GM12801 (cell line): Measurements from ENCODE around the gene RANBP17.

Source experiments
- TF ChIP-seq, protein P1 (sequence below): IDR thresholded peaks from one replicate; pipeline ENCODE4 v1.5.1; 2011; ENCODE audit warnings: control low read depth; ENCODE audit not compliant: insufficient read length; ENCODE audit errors: extremely low read depth

The RANBP17 gene

DNA sequence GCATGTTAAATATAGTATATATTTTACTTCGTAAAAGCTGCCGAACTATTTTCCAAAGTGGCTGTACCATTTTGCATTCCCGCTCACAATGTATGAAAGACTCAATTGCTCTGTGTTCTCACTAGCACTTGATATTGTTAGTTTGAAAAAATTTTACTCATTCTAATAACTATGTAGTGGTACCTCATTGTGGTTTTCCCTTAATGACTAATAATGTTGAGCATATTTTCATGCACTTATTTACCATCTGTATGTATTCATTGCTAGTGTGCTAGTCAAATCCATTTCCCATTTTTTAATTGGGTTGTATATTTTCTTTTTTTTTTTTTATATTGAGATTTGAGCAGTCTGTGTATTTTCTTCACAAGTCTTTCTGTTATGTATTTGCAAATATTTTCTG, 58.4 kb downstream of the RANBP17 start:
- TF ChIP-seq, protein P1, sequence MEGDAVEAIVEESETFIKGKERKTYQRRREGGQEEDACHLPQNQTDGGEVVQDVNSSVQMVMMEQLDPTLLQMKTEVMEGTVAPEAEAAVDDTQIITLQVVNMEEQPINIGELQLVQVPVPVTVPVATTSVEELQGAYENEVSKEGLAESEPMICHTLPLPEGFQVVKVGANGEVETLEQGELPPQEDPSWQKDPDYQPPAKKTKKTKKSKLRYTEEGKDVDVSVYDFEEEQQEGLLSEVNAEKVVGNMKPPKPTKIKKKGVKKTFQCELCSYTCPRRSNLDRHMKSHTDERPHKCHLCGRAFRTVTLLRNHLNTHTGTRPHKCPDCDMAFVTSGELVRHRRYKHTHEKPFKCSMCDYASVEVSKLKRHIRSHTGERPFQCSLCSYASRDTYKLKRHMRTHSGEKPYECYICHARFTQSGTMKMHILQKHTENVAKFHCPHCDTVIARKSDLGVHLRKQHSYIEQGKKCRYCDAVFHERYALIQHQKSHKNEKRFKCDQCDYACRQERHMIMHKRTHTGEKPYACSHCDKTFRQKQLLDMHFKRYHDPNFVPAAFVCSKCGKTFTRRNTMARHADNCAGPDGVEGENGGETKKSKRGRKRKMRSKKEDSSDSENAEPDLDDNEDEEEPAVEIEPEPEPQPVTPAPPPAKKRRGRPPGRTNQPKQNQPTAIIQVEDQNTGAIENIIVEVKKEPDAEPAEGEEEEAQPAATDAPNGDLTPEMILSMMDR: no peak

DNA sequence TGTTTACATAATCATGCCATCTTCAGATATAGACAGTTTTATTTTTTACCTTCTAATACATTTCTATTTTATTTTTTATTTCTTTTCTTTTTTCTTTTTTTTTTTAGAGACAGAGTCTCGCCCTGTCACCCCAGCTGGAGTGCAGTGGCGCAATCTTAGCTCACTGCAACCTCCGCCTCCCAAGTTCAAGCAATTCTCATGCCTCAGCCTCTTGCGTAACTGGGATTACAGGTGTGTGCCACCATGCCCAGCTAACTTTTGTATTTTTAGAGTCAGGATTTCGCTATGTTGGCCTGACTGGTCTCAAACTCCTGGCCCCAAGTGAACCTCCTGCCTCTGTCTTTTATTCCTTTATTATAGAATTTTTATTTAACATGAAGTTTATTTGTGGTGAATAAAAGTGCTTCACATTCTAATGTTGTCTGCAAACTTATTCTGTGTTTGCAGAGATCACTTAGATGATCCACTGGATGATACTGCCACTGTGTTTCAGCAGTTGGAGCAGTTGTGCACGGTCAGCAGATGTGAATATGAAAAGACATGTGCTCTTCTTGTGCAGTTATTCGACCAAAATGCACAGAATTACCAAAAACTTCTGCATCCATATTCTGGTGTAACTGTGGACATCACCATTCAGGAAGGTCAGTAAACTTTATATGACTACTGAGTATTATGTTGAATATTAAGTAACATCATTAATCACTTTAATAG, 62.2 kb downstream of the RANBP17 start:
- TF ChIP-seq, protein P1: no peak

DNA sequence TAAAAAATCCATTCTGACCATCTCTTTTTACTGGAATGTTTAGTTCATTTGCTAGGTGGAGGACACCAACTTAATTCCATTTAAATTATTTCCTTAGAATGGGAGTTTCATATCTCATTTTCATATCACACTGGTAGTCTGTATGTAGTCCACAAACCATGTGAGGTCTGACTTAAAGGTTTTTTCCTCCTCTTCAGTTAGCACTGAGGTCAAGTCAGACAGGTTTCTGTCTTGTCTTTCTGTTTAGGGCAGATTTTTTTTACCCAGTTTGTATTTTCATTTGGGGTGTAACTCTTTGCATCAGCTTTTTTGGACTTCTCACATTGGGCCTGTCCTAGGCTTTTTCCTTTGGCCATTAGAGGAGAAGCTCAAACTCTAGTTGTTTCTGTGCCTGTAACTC, 75.3 kb downstream of the RANBP17 start:
- TF ChIP-seq, protein P1: no peak

DNA sequence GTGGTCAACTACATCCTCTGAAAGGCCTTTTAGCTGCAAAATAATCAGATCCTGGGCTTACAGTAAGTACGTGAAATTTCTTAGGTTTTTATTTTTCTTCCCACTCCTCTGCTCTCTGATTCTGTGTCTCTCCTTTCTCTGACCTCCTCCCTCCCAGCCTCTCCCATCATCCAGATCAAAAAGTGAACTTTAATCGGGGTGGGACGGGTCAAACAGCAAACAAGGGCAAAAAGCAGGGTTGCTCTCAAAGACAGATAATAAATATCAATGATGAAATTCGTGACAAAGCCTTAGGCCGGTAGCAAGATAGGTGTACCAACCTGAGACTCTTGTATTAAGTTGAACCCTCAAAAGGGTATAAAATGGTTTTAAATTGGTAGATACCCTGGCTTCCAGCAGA, 76.1 kb downstream of the RANBP17 start:
- TF ChIP-seq, protein P1: no peak

DNA sequence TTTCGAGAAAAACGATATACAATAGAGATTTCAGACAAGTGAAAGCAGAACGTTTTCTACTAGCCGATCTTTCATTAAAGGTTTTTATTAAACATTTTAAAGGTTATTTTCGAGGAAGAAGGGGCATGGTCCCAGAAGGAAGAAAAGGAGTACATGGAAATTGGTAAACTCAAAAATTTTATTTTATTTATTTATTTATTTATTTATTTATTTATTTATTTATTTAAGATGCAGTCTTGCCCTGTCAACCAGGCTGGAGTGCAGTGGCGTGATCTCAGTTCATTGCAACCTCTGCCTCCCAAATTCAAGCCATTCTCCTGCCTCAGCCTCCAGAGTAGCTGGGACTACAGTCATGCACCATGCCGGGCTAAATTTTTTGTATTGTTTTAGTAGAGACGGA, 77.4 kb downstream of the RANBP17 start:
- TF ChIP-seq, protein P1: no peak

DNA sequence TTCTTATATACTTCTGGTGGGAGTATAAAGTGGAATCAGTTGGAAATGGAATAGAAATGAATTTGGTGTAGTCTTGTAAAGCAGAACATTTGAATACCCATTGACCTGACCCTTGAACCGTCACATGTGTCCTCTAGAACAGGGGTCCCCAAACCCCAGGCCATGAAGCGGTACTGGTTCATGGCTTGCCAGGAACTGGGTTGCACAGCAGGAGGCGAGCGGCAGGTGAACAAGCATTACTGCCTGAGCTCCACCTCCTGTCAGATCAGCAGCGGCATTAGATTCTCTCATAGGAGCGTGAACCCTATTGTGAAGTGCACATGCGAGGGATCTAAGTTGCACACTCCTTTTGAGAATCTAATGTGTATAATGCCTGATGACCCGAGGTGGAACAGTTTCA, 80.0 kb downstream of the RANBP17 start:
- TF ChIP-seq, protein P1: no peak

DNA sequence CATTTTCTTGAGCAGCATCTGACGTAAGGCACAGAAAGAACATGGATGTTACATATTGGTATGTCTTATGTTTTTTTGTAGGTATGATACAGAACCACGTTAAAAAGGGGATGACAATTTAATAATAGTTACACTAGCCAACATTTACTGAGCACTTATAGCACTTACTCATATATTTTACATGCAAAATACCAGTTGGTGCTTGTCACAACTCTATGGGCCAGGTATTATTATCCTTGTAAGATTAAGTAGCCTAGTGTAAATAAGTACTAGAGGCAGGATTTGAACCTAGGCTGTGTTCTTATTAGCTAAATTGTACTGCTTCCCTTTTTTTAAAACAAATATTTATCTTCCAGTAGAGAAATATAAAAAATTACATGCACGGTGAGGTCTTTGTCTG, 83.5 kb downstream of the RANBP17 start:
- TF ChIP-seq, protein P1: no peak

DNA sequence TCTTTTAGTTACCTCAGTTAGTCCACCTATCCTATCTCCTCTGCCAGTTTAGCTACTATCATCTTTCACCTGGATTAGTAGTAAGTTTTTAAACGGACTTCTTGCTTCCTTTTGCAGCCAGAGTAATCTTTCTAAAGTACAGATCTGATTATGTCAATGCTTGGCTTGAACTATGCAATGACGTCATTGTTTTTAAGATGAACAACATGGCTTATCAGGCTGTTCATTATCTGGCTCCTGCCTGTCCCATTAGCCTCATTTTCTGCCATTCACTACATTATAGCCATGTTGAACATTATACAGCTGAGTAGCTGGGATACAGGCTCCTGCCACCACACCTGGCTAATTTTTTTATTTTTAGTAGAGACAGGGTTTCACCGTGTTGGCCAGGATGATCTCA, 98.7 kb downstream of the RANBP17 start:
- TF ChIP-seq, protein P1: no peak
